ENCODE measurements around the gene RPL29.

The RPL29 gene

DNA sequence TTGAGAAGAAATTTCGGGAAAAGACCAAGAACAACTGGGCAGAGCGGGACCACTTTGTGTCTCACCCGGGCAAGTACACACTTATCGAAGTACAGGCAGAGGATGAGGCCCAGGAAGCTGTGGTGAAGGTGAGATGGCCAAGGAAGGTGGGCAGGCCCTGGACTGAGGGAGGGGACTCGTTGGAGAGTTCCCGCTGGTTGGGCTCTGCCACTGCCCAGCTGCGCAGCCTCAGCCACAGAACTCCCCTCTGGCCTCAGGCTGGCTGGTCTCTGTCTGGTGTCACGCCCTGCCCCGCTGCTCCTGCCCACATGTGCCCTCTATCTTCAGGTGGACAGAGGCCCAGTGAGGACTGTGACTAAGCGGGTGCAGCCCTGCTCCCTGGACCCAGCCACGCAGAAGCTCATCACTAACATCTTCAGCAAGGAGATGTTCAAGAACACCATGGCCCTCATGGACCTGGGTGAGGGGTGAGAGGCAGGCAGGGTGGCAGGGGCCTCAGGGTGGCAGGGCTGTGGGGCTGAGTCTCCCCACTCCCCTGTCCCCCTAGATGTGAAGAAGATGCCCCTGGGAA lies 51.2 kb downstream of the RPL29 start:
- DNase-seq, result no peak

All from activated T-cell treated with anti-CD3 and anti-CD28 coated beads, Interleukin-2, amount 50 U/mL, for 1 hour (primary cell).